ENCODE data around the gene INTS3. TPM values are rescaled to one million over a fixed set of nuclear protein-coding genes. Genes with fewer than 3 reads are reported as not detected.
"Not testable (repeated sequence)": the region's sequence is repeated elsewhere in the genome, so short reads cannot be mapped to it uniquely, and the experiment has no call there.

The INTS3 gene
- total RNA-seq, 2 experiments from 2014 or later: 39.3 to 40.4 TPM

DNA sequence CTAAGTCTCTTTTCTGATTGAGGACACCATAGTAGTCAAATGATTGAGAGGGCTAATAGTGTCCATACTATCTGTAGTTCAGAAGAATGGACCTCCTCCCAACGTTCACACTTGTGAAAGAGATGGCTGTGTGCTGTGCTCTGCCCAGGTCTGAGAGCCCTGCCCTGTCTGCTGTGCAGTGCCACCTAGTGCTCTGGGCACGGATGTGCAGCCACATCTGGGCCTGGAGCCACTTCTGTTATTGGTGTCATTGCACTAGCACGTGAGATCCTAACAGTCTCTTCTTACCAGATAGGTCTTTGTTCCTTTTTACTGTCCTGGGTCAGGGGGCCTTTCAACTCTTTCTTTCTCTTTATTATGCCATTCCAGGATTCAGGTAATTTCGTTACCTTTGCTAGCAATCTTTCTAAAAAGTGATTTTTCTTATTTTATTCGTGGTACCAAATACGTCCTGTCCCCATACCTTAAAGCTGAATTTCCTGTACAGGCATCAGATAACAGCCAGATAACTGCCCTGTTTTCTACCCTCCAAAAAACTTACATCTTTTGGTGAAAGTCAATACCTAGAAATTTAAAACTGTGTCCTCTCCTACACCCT is 21.7 kb downstream of the INTS3 start:
- Mint-ChIP-seq H3K4me3 (no peak overlapping the region), H3K27me3 (ENCODE audit: low read depth) (no peaks in the 10 kb centered on the region), H3K36me3 (ENCODE audit: low read depth) (peaks cover 34% of the 10 kb centered on the region), H3K9me3 (no peaks in the 10 kb centered on the region), H3K4me1 (ENCODE audit: low read depth) (peaks cover 2% of the 10 kb centered on the region), H3K27ac (no peak overlapping the region)
- DNase-seq: peak; percentile 90
- CTCF ChIA-PET: interaction anchor here (0.7 to 6.3 kb wide), 6 partner anchors 10 to 397 kb away, joined by 3 to 52 read pairs (median 4); partner anchors contain the start of gene NPR1
- intact Hi-C loops (cut with micrococcal nuclease): loop anchor here (1.0 kb wide), 5 partner anchors 26 to 238 kb away; partner anchors contain the start of genes RAB13 and SLC27A3

GRCh38 chr1:153750026-153750995 is 22.5 kb downstream of the INTS3 start:
- Mint-ChIP-seq H3K4me3 (no peak overlapping the region), H3K4me1 (ENCODE audit: low read depth) (peaks cover 2% of the 10 kb centered on the region), H3K9me3 (no peaks in the 10 kb centered on the region), H3K27me3 (ENCODE audit: low read depth) (no peaks in the 10 kb centered on the region), H3K27ac (no peak overlapping the region), H3K36me3 (ENCODE audit: low read depth) (peaks cover 36% of the 10 kb centered on the region)
- DNase-seq: no peak
- intact Hi-C loops (cut with micrococcal nuclease): no loop called here
- CTCF ChIA-PET: interaction anchor here (0.7 to 6.3 kb wide), 7 partner anchors 9 to 131 kb away, joined by 3 to 52 read pairs (median 3); partner anchors contain the start of gene NPR1

GRCh38 chr1:153752072-153752471 is 24.2 kb downstream of the INTS3 start:
- no peaks in the 10 kb centered on the region for H3K27me3 Mint-ChIP-seq (ENCODE audit: low read depth)
- H3K4me3 Mint-ChIP-seq: no peak overlapping the region
- DNase-seq: no peak
- peaks cover 36% of the 10 kb centered on the region for H3K36me3 Mint-ChIP-seq (ENCODE audit: low read depth)
- no peaks in the 10 kb centered on the region for H3K9me3 Mint-ChIP-seq
- H3K4me1 Mint-ChIP-seq (ENCODE audit: low read depth): peaks cover 2% of the 10 kb centered on the region
- CTCF ChIA-PET: interaction anchor here (0.6 to 6.3 kb wide), 2 partner anchors 9 to 74 kb away, joined by 4 to 52 read pairs; partner anchors contain the start of gene NPR1
- intact Hi-C loops (cut with micrococcal nuclease): no loop called here
- H3K27ac Mint-ChIP-seq: no peak overlapping the region

DNA sequence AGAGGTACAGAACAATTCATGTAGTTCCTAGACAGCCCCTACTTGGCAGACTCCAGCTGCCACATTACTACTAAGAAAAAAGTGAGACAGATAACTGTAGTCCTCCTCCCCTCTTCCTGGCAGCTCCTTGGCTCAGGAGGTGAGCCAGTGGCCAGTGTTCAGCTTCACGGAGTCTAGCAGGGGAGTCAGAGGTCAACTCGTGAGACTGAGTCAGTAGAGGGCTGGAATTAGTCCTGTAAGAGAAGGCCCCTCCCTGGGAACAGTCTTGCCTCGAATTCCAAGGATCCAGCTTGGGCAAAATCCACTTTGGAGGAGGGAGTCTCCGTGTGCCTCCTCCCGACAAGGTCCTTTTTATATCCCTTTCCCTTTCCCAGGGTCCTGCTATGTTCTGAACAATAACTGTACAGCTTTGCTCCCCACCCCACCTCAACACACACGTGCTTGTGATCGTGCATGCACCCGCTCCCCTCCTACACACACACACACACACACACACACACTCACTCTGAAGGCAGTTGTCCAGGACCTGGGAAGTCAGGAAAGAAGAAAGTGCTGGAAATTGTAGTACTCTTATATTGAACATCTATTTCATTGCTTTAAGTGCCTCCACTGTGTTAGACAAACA is 24.8 kb downstream of the INTS3 start:
- no peaks in the 10 kb centered on the region for H3K27me3 Mint-ChIP-seq (ENCODE audit: low read depth)
- no peak overlapping the region for H3K4me3 Mint-ChIP-seq
- no peak for DNase-seq
- H3K9me3 Mint-ChIP-seq: no peaks in the 10 kb centered on the region
- peaks cover 37% of the 10 kb centered on the region for H3K36me3 Mint-ChIP-seq (ENCODE audit: low read depth)
- H3K27ac Mint-ChIP-seq: no peak overlapping the region
- H3K4me1 Mint-ChIP-seq (ENCODE audit: low read depth): peaks cover 2% of the 10 kb centered on the region
- CTCF ChIA-PET: interaction anchor here (0.6 to 6.3 kb wide), 2 partner anchors 49 to 75 kb away, joined by 3 to 52 read pairs; partner anchors contain the start of gene NPR1
- intact Hi-C loops (cut with micrococcal nuclease): no loop called here

DNA sequence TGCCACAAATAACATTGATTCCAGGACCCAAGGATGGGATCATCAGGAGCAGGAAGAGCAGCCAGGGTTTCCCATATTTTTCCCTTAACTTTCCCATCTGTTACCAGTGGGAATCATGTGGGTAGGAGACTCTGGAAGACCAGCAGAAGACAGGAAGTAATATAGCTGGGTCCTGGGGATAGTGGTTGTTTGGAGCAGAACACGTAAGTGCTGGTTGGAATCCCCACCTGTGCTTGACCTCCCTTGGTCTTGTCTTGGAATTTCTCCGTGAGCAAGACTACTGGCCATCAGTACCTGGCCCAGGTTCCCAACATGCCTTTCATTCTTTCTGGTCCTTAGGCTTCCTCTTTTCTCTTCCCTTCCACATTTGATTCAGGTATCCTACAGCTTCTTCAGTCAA is 26.4 kb downstream of the INTS3 start:
- Mint-ChIP-seq H3K27me3 (ENCODE audit: low read depth) (no peaks in the 10 kb centered on the region), H3K9me3 (no peaks in the 10 kb centered on the region), H3K4me3 (no peak overlapping the region), H3K36me3 (ENCODE audit: low read depth) (peaks cover 34% of the 10 kb centered on the region), H3K4me1 (ENCODE audit: low read depth) (peaks cover 2% of the 10 kb centered on the region), H3K27ac (no peak overlapping the region)
- CTCF ChIA-PET: interaction anchor here (0.6 to 0.8 kb wide), 2 partner anchors 77 to 137 kb away, joined by 3 to 4 read pairs; no protein-coding TSS in a partner anchor
- intact Hi-C loops (cut with micrococcal nuclease): no loop called here
- DNase-seq: no peak

DNA sequence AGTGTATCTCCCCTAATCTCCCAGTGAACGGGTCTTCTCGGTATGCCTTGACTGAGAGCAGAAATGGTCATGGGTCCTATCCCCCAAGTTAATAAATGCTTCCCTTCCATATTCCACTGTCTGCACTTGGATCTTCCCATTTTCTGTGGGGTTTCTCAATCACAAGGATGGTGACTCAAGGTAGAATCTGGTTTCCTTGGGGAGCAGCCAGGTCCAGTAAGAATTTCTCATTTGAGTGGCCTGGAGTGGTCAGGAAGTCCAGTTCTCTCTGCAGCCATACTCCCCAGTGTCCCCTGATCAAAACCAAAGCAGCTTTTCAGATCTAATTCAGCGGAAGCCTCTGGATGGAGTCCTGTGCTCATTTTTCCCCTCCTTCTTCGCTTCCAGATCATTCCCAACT is 32.6 kb downstream of the INTS3 start:
- intact Hi-C loops (cut with micrococcal nuclease): no loop called here
- peaks cover 16% of the 10 kb centered on the region for H3K36me3 Mint-ChIP-seq (ENCODE audit: low read depth)
- no peak overlapping the region for H3K27ac Mint-ChIP-seq
- CTCF ChIA-PET: interaction anchor here (1.1 kb wide), 1 partner anchor 11 kb away, joined by 3 read pairs; no protein-coding TSS in a partner anchor
- H3K4me1 Mint-ChIP-seq (ENCODE audit: low read depth): no peaks in the 10 kb centered on the region
- H3K4me3 Mint-ChIP-seq: no peak overlapping the region
- no peaks in the 10 kb centered on the region for H3K9me3 Mint-ChIP-seq
- H3K27me3 Mint-ChIP-seq (ENCODE audit: low read depth): no peaks in the 10 kb centered on the region
- DNase-seq: no peak

- Mint-ChIP-seq H3K27ac (no peak overlapping the region), H3K9me3 (no peaks in the 10 kb centered on the region), H3K4me1 (ENCODE audit: low read depth) (no peaks in the 10 kb centered on the region), H3K36me3 (ENCODE audit: low read depth) (peaks cover 24% of the 10 kb centered on the region), H3K4me3 (no peak overlapping the region), H3K27me3 (ENCODE audit: low read depth) (no peaks in the 10 kb centered on the region)
- no peak for DNase-seq
- CTCF ChIA-PET: interaction anchor here (0.9 to 1.6 kb wide), 2 partner anchors 14 to 15 kb away, joined by 4 to 5 read pairs; no protein-coding TSS in a partner anchor
- intact Hi-C loops (cut with micrococcal nuclease): no loop called here
Measured at GRCh38 chr1:153763365-153764225, 35.7 kb downstream of the INTS3 start.

- H3K27ac Mint-ChIP-seq: no peak overlapping the region
- no peak overlapping the region for H3K4me3 Mint-ChIP-seq
- H3K9me3 Mint-ChIP-seq: no peaks in the 10 kb centered on the region
- CTCF ChIA-PET: interaction anchor here (0.9 to 1.6 kb wide), 2 partner anchors 15 to 16 kb away, joined by 4 to 5 read pairs; no protein-coding TSS in a partner anchor
- intact Hi-C loops (cut with micrococcal nuclease): no loop called here
- H3K27me3 Mint-ChIP-seq (ENCODE audit: low read depth): no peaks in the 10 kb centered on the region
- DNase-seq: no peak
- no peaks in the 10 kb centered on the region for H3K4me1 Mint-ChIP-seq (ENCODE audit: low read depth)
- peaks cover 24% of the 10 kb centered on the region for H3K36me3 Mint-ChIP-seq (ENCODE audit: low read depth)
Measured at GRCh38 chr1:153764310-153764709, 36.5 kb downstream of the INTS3 start.

- H3K27ac Mint-ChIP-seq: not testable (repeated sequence)
- CTCF ChIA-PET: interaction anchor here (1.0 to 1.9 kb wide), 2 partner anchors 89 to 91 kb away, joined by 3 to 4 read pairs; partner anchors contain the start of gene NPR1
- peaks cover 21% of the 10 kb centered on the region for H3K36me3 Mint-ChIP-seq (ENCODE audit: low read depth)
Measured at GRCh38 chr1:153766663-153767062, 38.8 kb downstream of the INTS3 start.

DNA sequence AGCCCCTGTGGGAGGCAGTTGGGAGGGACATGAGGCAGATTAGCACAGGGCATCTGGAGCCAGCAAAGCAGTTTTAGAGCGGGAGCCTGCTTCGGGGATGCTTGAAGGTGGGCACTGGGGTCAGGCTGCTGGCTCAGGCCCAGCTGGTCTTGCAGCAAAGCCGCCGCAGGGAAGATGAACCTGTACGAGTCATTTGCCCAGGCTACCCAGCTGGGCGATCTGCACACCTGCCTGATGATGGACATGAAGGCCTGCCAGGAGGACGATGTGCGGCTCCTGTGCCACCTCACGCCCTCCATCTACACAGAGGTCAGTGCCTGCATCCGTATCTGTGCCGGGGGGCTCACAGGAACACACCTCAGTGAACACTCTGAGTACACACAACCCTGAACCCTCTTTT is 39.7 kb downstream of the INTS3 start:
- Mint-ChIP-seq H3K4me3 (no peak overlapping the region), H3K9me3 (no peaks in the 10 kb centered on the region)
- intact Hi-C loops (cut with micrococcal nuclease): no loop called here

More at GRCh38 chr1:153766663-153767062, 38.8 kb downstream of the INTS3 start:
- H3K4me3 Mint-ChIP-seq; H3K9me3 Mint-ChIP-seq; H3K4me1 Mint-ChIP-seq (ENCODE audit: low read depth); DNase-seq; intact Hi-C loops (cut with micrococcal nuclease); H3K27me3 Mint-ChIP-seq (ENCODE audit: low read depth): not testable (repeated sequence)

More for the DNA sequence above, 39.7 kb downstream of the INTS3 start:
- no peak for DNase-seq
- Mint-ChIP-seq H3K36me3 (ENCODE audit: low read depth) (peaks cover 18% of the 10 kb centered on the region), H3K4me1 (ENCODE audit: low read depth) (no peaks in the 10 kb centered on the region), H3K27me3 (ENCODE audit: low read depth) (no peaks in the 10 kb centered on the region), H3K27ac (no peak overlapping the region)
- CTCF ChIA-PET: interaction anchor here (1.0 to 1.9 kb wide), 2 partner anchors 90 to 92 kb away, joined by 3 to 4 read pairs; partner anchors contain the start of gene NPR1

Measured in activated naive CD4-positive, alpha-beta T cell treated with anti-CD3 and anti-CD28 coated beads for 36 hours (primary cell).